Muscle of leg (tissue), 11 donors: ENCODE results near the gene CSNK1D. TPM values are rescaled to one million over a fixed set of nuclear protein-coding genes. Genes with fewer than 3 reads are reported as not detected.

Experiments
- DNase-seq: peaks from one replicate; pipeline ENCODE4 v3.0.0; 2013
- H3K27ac ChIP-seq: one replicate; pipeline ENCODE4 v1.5.1; 2013; ENCODE audit warnings: mild to moderate bottlenecking, low read length, control low read depth
- H3K27me3 ChIP-seq: one replicate; pipeline ENCODE4 v1.6.1; 2013; ENCODE audit warnings: low read length; ENCODE audit not compliant: control insufficient read depth, insufficient read depth
- H3K36me3 ChIP-seq: one replicate; pipeline ENCODE4 v1.6.1; 2013; ENCODE audit warnings: low read length; ENCODE audit not compliant: control insufficient read depth, insufficient read depth
- H3K4me1 ChIP-seq: one replicate; pipeline ENCODE4 v1.6.1; 2013; ENCODE audit warnings: low read length; ENCODE audit not compliant: control insufficient read depth, insufficient read depth
- H3K4me3 ChIP-seq: one replicate; pipeline ENCODE4 v1.5.1; 2013; ENCODE audit warnings: low read length, control low read depth
- H3K9me3 ChIP-seq: replicated peaks from 2 replicates; pipeline ENCODE4 v1.6.1; 2013; ENCODE audit warnings: low read depth, low read length; ENCODE audit not compliant: control insufficient read depth
- WGBS: methylation state at CpG from one replicate; pipeline ENCODE4 v1.1.5; 2013; ENCODE audit warnings: missing lambda C conversion rate; ENCODE audit not compliant: insufficient coverage; 5-methylcytosine and 5-hydroxymethylcytosine counted together
- polyA plus RNA-seq, 8 donors: library from polyadenylated mRNA; unstranded; fragments of 120-200 nt; gene quantifications; one replicate each; pipeline versions ENCODE4 v1.2.1 to v1.2.3, GENCODE V29; 2013; ENCODE audit warnings: inconsistent platforms in 1 of 8, low replicate concordance in 1 of 8; ENCODE audit not compliant: insufficient read length in 8 of 8, insufficient read depth in 1 of 8
- total RNA-seq: library from RNA; stranded (reverse); fragments of 120-200 nt; gene quantifications from one replicate; pipeline ENCODE4 v1.2.4, GENCODE V29; 2013

Gene CSNK1D
- total and polyA plus RNA-seq, 9 donors: 15.0 to 82.2 (median 71.8) TPM

DNA sequence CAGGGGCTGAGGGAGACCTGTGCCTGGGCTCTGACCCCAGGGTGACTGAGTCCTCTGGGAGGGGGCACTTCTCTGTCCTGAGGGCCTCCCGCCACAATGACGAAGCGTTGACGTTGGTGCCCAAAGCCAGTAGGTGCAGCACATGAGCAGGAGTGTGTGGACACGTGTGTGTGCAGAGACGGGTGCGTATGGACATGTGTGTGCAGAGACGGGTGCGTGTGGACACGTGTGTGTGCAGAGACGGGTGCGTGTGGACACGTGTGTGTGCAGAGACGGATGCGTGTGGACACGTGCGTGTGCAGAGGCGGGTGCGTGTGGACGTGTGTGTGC, 44.6 kb upstream of the CSNK1D start:
- Histone ChIP-seq H3K36me3 (no peaks in the 10 kb centered on the region), H3K4me1 (peaks cover 9% of the 10 kb centered on the region), H3K4me3 (no peak overlapping the region), H3K9me3 (no peaks in the 10 kb centered on the region), H3K27me3 (peaks cover 58% of the 10 kb centered on the region), H3K27ac (no peak overlapping the region)
- 90% methylated on average over 20 of the region's 20 CpGs for WGBS
- no peak for DNase-seq

DNA sequence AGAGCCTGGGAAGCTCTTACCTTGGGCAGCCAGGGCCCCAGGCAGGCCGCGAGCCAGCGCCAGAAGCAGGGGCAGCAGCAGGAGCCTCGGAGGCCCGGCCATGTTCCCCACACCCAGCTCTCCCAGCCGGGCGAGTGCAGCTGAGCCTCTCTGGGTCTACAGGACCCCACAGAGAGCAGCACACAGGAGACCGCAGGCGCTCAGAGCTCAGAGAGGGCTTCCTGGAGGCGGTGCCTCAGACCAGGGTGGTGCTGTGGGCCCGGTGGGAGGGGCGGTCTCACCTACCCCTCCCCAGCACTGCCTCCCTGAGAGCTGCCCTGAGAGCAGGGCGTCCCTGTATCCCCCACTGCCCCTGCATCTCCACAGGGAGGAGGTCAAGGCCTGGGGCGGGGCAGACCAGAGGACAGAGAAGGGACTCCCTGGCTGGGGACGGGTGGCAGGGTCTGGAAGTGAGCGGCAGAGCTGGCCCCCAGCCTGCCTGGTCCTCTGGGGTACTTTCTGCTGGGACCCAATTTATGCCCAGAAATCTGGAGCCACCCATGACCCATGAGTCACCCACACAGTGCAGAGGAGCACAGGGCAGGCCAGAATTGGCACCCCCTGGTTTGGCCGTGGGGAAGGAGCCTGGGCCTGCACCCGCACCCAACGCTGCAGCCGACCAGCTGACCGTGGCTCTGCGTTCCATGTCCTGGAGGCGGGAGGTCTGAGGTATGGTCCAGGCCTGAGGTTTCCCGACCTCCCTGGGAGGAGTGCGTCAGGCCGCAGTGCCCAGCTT, 44.1 kb upstream of the CSNK1D start, which contains the start of gene CD7:
TSS of gene CD7 (minus strand) at position 215 of the 775 bp plus-strand sequence. CDS start at position 102, 113 bp downstream.
- DNase-seq: no peak
- H3K27me3 ChIP-seq: peaks cover 58% of the 10 kb centered on the region
- WGBS: 72% methylated on average over 18 of the region's 26 CpGs
- peaks cover 9% of the 10 kb centered on the region for H3K4me1 ChIP-seq
- H3K27ac ChIP-seq: no peak within 1 kb of the TSS
- H3K9me3 ChIP-seq: no peaks in the 10 kb centered on the region
- H3K36me3 ChIP-seq: no peaks in the 10 kb centered on the region
- no peak within 1 kb of the TSS for H3K4me3 ChIP-seq

DNA sequence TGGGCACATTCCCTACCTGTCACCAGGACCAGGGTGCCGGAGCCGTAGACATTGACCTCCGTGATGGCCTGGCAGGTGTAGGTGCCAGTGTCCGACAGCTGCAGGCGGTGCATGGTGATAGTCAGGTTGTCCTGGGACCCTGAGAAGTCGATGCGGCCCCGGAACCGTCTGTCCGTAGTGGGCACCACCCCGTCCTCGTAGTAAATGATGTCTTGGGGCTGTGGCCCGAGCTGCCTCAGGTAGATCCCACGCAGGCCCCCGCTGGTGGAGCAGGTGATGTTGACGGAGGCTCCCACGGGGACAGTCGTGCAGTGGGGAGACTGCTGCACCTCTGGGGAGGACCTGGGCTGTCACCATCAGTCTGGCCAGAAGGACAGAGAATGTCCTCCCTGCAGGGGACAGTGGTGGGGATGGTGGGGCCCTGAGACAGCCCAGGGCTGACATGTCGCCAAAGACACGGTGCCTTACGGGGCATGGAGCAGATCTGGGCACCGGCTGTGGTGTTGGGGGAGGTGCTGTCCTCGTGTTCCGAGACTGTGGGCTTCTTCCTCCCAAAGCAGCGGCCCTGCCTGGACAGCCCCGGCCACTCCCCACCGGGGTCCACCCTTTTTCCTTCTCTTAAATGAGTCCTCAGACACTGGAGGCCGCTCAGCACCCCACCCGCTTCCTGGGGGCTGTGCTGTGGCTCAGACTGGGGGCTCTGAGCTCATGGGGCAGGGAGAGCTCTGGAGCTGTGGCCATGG, 43.3 kb upstream of the CSNK1D start:
- whole genome bisulfite sequencing: 69% methylated on average over 23 of the region's 29 CpGs
- H3K4me3 ChIP-seq: no peak overlapping the region
- no peak for DNase-seq

DNA sequence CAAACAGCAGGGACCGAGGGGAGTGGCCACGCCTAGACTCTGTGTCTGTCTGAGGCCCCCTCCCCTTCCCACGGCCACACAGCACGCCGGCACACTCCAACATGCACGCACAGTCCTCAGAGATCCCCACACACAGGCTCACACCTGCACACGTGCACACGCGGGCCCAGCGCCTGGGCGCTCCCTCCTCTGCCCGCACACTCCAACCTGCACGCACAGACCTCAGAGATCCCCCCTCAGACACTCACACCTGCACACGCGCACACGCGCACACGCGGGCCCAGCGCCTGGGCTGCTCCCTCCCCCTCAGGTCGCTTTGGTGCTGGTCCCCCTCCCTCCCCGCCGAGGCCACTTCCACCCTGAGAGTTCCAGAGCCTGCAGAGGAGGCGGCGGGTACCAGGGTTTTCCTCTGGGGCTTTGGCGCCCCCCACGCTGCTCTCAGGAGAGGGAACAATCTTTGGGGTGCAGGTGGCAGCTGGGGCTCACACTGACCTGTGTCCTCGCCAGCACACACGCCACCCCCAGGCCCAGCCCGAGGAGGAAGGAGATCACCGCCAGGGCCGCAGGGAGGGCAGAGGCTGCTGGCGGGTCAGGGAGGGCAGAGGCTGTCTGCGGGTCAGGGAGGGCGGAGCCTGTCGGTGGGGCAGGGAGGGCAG, 42.3 kb upstream of the CSNK1D start:
- WGBS: 7% methylated on average over 28 of the region's 36 CpGs
- Histone ChIP-seq H3K4me3 (no peak overlapping the region), H3K4me1 (peaks cover 9% of the 10 kb centered on the region), H3K27ac (no peak overlapping the region), H3K9me3 (no peaks in the 10 kb centered on the region), H3K27me3 (peaks cover 48% of the 10 kb centered on the region), H3K36me3 (no peaks in the 10 kb centered on the region)
- DNase-seq: no peak

More for the DNA sequence above, 43.3 kb upstream of the CSNK1D start:
- H3K27me3 ChIP-seq: peaks cover 52% of the 10 kb centered on the region
- no peaks in the 10 kb centered on the region for H3K9me3 ChIP-seq
- H3K4me1 ChIP-seq: peaks cover 9% of the 10 kb centered on the region
- no peaks in the 10 kb centered on the region for H3K36me3 ChIP-seq
- H3K27ac ChIP-seq: no peak overlapping the region

- H3K9me3 ChIP-seq: no peaks in the 10 kb centered on the region
- H3K27me3 ChIP-seq: peaks cover 47% of the 10 kb centered on the region
- no peak overlapping the region for H3K27ac ChIP-seq
- no peaks in the 10 kb centered on the region for H3K36me3 ChIP-seq
- no peak for DNase-seq
- WGBS: 49% methylated on average over 28 of the region's 32 CpGs
- no peak overlapping the region for H3K4me3 ChIP-seq
- peaks cover 9% of the 10 kb centered on the region for H3K4me1 ChIP-seq
Observed at GRCh38 chr17:82314727-82315605, 41.5 kb upstream of the CSNK1D start.

- peaks cover 9% of the 10 kb centered on the region for H3K4me1 ChIP-seq
- no peak for DNase-seq
- H3K36me3 ChIP-seq: no peaks in the 10 kb centered on the region
- 67% methylated on average over 22 of the region's 27 CpGs for WGBS
- no peak overlapping the region for H3K27ac ChIP-seq
- H3K9me3 ChIP-seq: no peaks in the 10 kb centered on the region
- no peak overlapping the region for H3K4me3 ChIP-seq
- peaks cover 49% of the 10 kb centered on the region for H3K27me3 ChIP-seq
Observed at GRCh38 chr17:82314012-82314726, 40.7 kb upstream of the CSNK1D start.

GRCh38 chr17:82313195-82314011, 39.9 kb upstream of the CSNK1D start:
- no peak for DNase-seq
- Histone ChIP-seq H3K9me3 (no peaks in the 10 kb centered on the region), H3K4me3 (no peak overlapping the region), H3K36me3 (no peaks in the 10 kb centered on the region), H3K4me1 (peaks cover 9% of the 10 kb centered on the region), H3K27ac (no peak overlapping the region), H3K27me3 (peaks cover 53% of the 10 kb centered on the region)
- 66% methylated on average over 14 of the region's 28 CpGs for WGBS

DNA sequence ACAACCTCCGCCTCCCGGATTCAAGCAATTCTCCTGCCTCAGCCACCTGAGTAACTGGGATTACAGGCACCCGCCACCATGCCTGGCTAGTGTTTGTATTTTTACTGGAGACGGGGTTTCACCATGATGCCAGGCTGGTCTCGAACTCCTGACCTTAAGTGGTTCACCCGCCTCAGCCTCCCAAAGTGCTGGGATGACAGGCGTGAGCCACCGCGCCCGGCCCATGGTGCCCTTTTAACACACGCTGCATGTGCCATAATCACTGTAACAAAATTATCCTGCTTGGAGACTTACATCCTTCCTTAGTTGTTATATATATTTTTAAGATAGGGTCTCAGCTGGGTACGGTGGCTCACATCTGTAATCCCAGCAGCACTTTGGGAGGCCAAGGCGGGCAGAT, 38.5 kb upstream of the CSNK1D start:
- 88% methylated on average over 3 of the region's 13 CpGs for WGBS
- Histone ChIP-seq H3K9me3 (no peaks in the 10 kb centered on the region), H3K36me3 (no peaks in the 10 kb centered on the region), H3K4me1 (peaks cover 6% of the 10 kb centered on the region), H3K27ac (no peak overlapping the region), H3K4me3 (no peak overlapping the region), H3K27me3 (peaks cover 52% of the 10 kb centered on the region)
- DNase-seq: no peak

DNA sequence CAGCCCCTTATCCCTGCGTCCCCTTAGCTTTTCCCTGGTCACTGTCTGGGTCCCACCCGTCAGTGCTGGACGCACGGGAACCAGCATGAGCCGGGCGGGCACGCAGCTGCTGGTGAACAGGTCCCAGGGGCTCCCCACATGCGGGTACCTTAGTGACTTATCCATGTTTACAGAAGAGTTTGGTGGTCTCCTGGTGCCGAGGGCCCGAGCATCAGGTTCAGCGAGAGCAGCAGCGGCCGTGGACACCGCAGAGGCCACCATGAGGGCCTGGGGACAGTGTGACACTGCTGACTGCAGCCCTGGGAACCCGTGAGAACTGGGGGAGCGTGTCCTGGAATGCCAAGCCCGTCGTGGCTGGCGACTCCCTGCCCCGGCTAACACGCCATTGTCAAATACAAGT, 37.4 kb upstream of the CSNK1D start:
- H3K4me3 ChIP-seq: no peak overlapping the region
- no peaks in the 10 kb centered on the region for H3K9me3 ChIP-seq
- peaks cover 41% of the 10 kb centered on the region for H3K27me3 ChIP-seq
- no peaks in the 10 kb centered on the region for H3K36me3 ChIP-seq
- peaks cover 3% of the 10 kb centered on the region for H3K4me1 ChIP-seq
- DNase-seq: no peak
- no peak overlapping the region for H3K27ac ChIP-seq
- WGBS: 86% methylated on average over 21 of the region's 21 CpGs
